NB4 (cell line): Measurements from ENCODE around the gene DNAJB11.
"Not testable (repeated sequence)": the region's sequence is repeated elsewhere in the genome, so short reads cannot be mapped to it uniquely, and the experiment has no call there.

ENCODE experiments used
- CTCF ChIP-seq: IDR thresholded peaks from one replicate; pipeline ENCODE4 v1.5.1; 2012; ENCODE audit warnings: low read depth, low read length
- MAX ChIP-seq: IDR thresholded peaks from 2 replicates; pipeline ENCODE4 v1.6.1; 2011; ENCODE audit warnings: low read depth, low read length
- POLR2A ChIP-seq: IDR thresholded peaks from 2 replicates; pipeline ENCODE4 v1.6.1; 2011; ENCODE audit warnings: mild to moderate bottlenecking; ENCODE audit not compliant: insufficient read length; ENCODE audit errors: extremely low read depth

- TF ChIP-seq CTCF, POLR2A, MAX: not testable (repeated sequence)
Observed at GRCh38 chr3:186634207-186634606, 63.7 kb downstream of the DNAJB11 start.
